ENCODE data around the gene GORASP2. TPM values are rescaled to one million over a fixed set of nuclear protein-coding genes. Genes with fewer than 3 reads are reported as not detected.

The GORASP2 gene
- total and polyA plus RNA-seq, 2 of the 8 experiments (the other 6 are each of a cell fraction or from before 2014, with no cell fraction given) = 86.8 to 214 TPM

- Histone ChIP-seq H3K23ac (ENCODE audit: insufficient read length) (no peak overlapping the region), H4K8ac (ENCODE audit: extremely low read depth, insufficient read depth, low read length) (no peak overlapping the region), H2BK15ac (ENCODE audit: low read length) (no peak overlapping the region), H2BK12ac (ENCODE audit: low read depth, low read length) (no peak overlapping the region), H2AK5ac (ENCODE audit: low read depth, low read length) (no peak overlapping the region), H3K14ac (ENCODE audit: insufficient read length) (no peak overlapping the region), H3K9me3 (ENCODE audit: insufficient read depth in 2 of 2, low read depth in 1 of 2, low read length in 1 of 2) (no peaks in the 10 kb centered on the region), H3K79me1 (ENCODE audit: low read depth, low read length) (no peaks in the 10 kb centered on the region), H3K18ac (ENCODE audit: extremely low read depth, low read length) (no peak overlapping the region), H3K27ac (ENCODE audit: low read depth, low read length) (no peak overlapping the region), H3K4me1 (replicated peaks in 1 of 4; ENCODE audit: control insufficient read depth in 3 of 4, insufficient read depth in 4 of 4, low read length in 3 of 4) (peaks cover 0 to 4% (median under 1%) of the 10 kb centered on the region in 4 experiments; a peak in 2 of 7 replicates), H3K9ac (replicated peaks in 1 of 4; ENCODE audit: extremely low read depth in 1 of 4, low read depth in 3 of 4, low read length in 3 of 4) (no peak overlapping the region), H2BK20ac (ENCODE audit: low read length) (no peak overlapping the region), H3K4me3 (ENCODE audit: extremely low read depth in 1 of 4, insufficient read depth in 2 of 4, low read depth in 3 of 4, low read length in 4 of 4) (no peak overlapping the region), H3K27me3 (replicated peaks in 1 of 4; ENCODE audit: control insufficient read depth in 3 of 4, extremely low read depth in 1 of 4, insufficient read depth in 3 of 4, low read length in 3 of 4) (no peaks in the 10 kb centered on the region), H3K4ac (replicated peaks; ENCODE audit: insufficient read length, low read depth, low read length) (no peak overlapping the region), H3K23me2 (ENCODE audit: low read depth, low read length) (no peaks in the 10 kb centered on the region; the same call in 1 of the 2 replicates), H3K56ac (replicated peaks; ENCODE audit: insufficient read length, low read depth, low read length) (no peak overlapping the region), H3K79me2 (ENCODE audit: control insufficient read depth in 1 of 2, insufficient read depth in 2 of 2, low read length in 2 of 2) (no peaks in the 10 kb centered on the region), H3K36me3 (ENCODE audit: control insufficient read depth in 2 of 4, insufficient read depth in 4 of 4, low read length in 3 of 4) (no peaks in the 10 kb centered on the region), H3K4me2 (ENCODE audit: insufficient read depth in 1 of 2, low read depth in 2 of 2, low read length in 2 of 2) (no peak overlapping the region), H4K20me1 (replicated peaks in 1 of 2; ENCODE audit: control insufficient read depth in 1 of 2, insufficient read depth in 2 of 2, low read length in 2 of 2) (no peaks in the 10 kb centered on the region), H4K5ac (ENCODE audit: insufficient read length, low read depth, low read length) (no peak overlapping the region), H2AFZ (ENCODE audit: low read length) (no peak overlapping the region), H4K91ac (replicated peaks; ENCODE audit: insufficient read length, low read length) (no peak overlapping the region), H2BK120ac (replicated peaks; ENCODE audit: low read depth, low read length) (no peak overlapping the region), H2BK5ac (ENCODE audit: low read depth, low read length) (no peak overlapping the region)
- 100% methylated on average over 1 of the region's 1 CpG; no CpG with 5 or more reads in 1 of the 2 experiments for WGBS, 2 experiments (ENCODE audit: extremely low coverage in 1 of 2, insufficient coverage in 1 of 2, insufficient read length in 1 of 2, insufficient replicate concordance in 2 of 2, low coverage in 1 of 2, low lambda C conversion rate in 2 of 2, missing lambda C conversion rate in 1 of 2)
- DNase-seq (ENCODE audit: low read depth in 1 of 2, low spot score in 2 of 2) (no peak), FAIRE-seq (no peak)
- POLR2A ChIA-PET (ENCODE audit: partially characterized antibody) = interaction anchor here (0.9 to 1.6 kb wide), 2 partner anchors 19 to 44 kb away, joined by 3 read pairs; no protein-coding TSS in a partner anchor
- CTCF ChIA-PET (ENCODE audit: partially characterized antibody) = interaction anchor here (1.1 to 5.8 kb wide), 3 partner anchors 12 to 13 kb away, joined by 3 to 54 read pairs (median 4); no protein-coding TSS in a partner anchor
- TF ChIP-seq CBX5 (IDR thresholded peaks at IDR 0.05; ENCODE audit: low read depth, low read length) (no peak), TEAD4 (IDR thresholded peaks at IDR 0.05; ENCODE audit: low read depth, low read length) (no peak)
These were observed 42.7 kb upstream of the GORASP2 start for GRCh38 chr2:170886386-170886785.

Data from H1 (cell line).